Putamen (tissue), 1 donor: ENCODE data around the gene TRERF1.
"Not testable (repeated sequence)": the region's sequence is repeated elsewhere in the genome, so short reads cannot be mapped to it uniquely, and the experiment has no call there.

ENCODE experiments used
- DNase-seq: peaks from one replicate; pipeline ENCODE4 v3.0.0-alpha.2; 2016; ENCODE audit warnings: low spot score

TRERF1 gene

GRCh38 chr6:42222448-42222847 is 229.3 kb downstream of the TRERF1 start:
- DNase-seq: no peak

GRCh38 chr6:42221546-42221945 is 230.2 kb downstream of the TRERF1 start:
- no peak for DNase-seq

- DNase-seq: no peak
Measured at GRCh38 chr6:42220807-42221206, 230.9 kb downstream of the TRERF1 start.

- DNase-seq: peak; percentile 94
Measured at GRCh38 chr6:42217519-42218367, 234.0 kb downstream of the TRERF1 start, which contains the start of gene MRPS10. Gene MRPS10 (minus strand): TSS chr6:42217861. CDS start chr6:42217849, 12 bp downstream.

GRCh38 chr6:42217157-42217518 is 234.6 kb downstream of the TRERF1 start:
- peak; percentile 1 for DNase-seq

- not testable (repeated sequence) for DNase-seq
Measured at GRCh38 chr6:42216495-42216894, 235.2 kb downstream of the TRERF1 start.

GRCh38 chr6:42212442-42212841 is 239.3 kb downstream of the TRERF1 start:
- DNase-seq: no peak

GRCh38 chr6:42211726-42212125 is 240.0 kb downstream of the TRERF1 start:
- no peak for DNase-seq

GRCh38 chr6:42210551-42210950 is 241.2 kb downstream of the TRERF1 start:
- no peak for DNase-seq

GRCh38 chr6:42207559-42207958 is 244.2 kb downstream of the TRERF1 start:
- DNase-seq: not testable (repeated sequence)

GRCh38 chr6:42204768-42205282 is 246.9 kb downstream of the TRERF1 start:
- DNase-seq: no peak

- DNase-seq: no peak
Measured at GRCh38 chr6:42203183-42203582, 248.5 kb downstream of the TRERF1 start.

GRCh38 chr6:42202131-42202915 is 249.4 kb downstream of the TRERF1 start:
- DNase-seq: not testable (repeated sequence)

GRCh38 chr6:42201382-42201781 is 250.3 kb downstream of the TRERF1 start:
- DNase-seq: no peak

- DNase-seq: no peak
Measured at GRCh38 chr6:42200035-42200434, 251.7 kb downstream of the TRERF1 start.

- DNase-seq: no peak
Measured at GRCh38 chr6:42199106-42199981, 252.4 kb downstream of the TRERF1 start.

- peak; percentile 42 for DNase-seq
Measured at GRCh38 chr6:42197555-42198362, 254.0 kb downstream of the TRERF1 start.

GRCh38 chr6:42195415-42195814 is 256.3 kb downstream of the TRERF1 start:
- no peak for DNase-seq

GRCh38 chr6:42194056-42194455 is 257.7 kb downstream of the TRERF1 start:
- no peak for DNase-seq

GRCh38 chr6:42193491-42193894 is 258.2 kb downstream of the TRERF1 start:
- no peak for DNase-seq

- not testable (repeated sequence) for DNase-seq
Measured at GRCh38 chr6:42192385-42192784, 259.3 kb downstream of the TRERF1 start.
